Adrenal gland (tissue), 5 donors: Measurements from ENCODE around the gene TEAD4.

Experiments used
- POLR2A ChIP-seq, 2 donors: fragments of 450-650 bp; IDR thresholded peaks; one replicate each; pipeline ENCODE4 v1.6.1; 2017; ENCODE audit warnings: antibody characterized with exemption in 2 of 2, mild to moderate bottlenecking in 2 of 2, moderate library complexity in 1 of 2
- TF ChIP-seq, protein P1 (sequence below), 6 experiments: fragments of 450-650 bp in 4 of 6; fragments of 200-600 bp in 2 of 6; sonication (generic) in 1 of 6; IDR thresholded peaks; 1 replicate in 5 of 6; 2 replicates in 1 of 6; pipeline versions ENCODE4 v1.5.1 to v1.8.0; 2016 to 2021; ENCODE audit warnings: antibody characterized with exemption in 6 of 6, mild to moderate bottlenecking in 2 of 6, moderate library complexity in 1 of 6
- donor health status: DM: no; HTN: no; CAD: no.

DNA sequence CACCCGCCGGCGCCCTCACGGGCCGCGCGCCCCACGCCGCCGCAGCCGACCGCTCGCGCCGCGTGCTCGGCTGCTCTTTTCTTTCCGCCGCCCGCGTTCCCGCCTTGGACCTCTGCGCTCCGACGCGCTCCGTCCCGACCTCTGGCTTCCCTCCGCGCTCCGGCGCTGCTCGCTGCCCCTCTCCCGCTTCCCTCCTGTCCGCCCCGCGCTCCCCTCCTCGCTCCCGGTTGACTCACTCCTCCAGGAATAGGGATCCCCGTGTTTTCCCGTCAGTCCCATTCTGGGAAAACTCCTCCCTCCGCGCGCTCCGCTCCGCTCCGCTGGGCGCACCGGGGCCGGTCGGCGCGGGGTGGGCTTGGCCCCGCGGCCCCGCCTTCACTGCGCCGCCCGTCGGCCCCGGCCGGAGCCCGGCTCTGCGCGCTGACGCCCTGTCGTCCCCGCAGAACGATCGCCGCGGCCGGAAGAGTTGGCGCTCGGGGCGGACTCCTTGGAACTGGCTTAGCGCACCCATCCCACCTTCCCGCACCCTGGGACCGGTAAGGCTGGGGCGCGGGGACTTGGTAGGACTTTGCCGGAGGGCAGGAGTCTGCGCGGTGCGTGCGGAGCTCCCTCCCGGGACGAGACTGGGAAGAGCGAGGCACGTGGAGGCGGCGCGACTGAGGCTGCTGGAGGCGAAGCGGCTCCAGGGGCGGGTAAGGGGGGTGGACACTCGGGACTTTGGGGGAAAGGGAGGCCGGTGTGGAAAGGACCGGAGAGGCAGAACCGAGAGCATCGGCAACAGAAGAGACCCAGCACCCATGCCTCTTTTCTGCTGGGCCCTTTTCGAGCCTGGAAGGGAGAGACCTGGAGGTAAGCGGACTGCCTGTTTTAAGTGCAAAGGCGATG is 550 bp downstream of the TEAD4 start:
- no peak for TF ChIP-seq POLR2A (IDR thresholded peaks at IDR 0.05)
- TF ChIP-seq, protein P1, sequence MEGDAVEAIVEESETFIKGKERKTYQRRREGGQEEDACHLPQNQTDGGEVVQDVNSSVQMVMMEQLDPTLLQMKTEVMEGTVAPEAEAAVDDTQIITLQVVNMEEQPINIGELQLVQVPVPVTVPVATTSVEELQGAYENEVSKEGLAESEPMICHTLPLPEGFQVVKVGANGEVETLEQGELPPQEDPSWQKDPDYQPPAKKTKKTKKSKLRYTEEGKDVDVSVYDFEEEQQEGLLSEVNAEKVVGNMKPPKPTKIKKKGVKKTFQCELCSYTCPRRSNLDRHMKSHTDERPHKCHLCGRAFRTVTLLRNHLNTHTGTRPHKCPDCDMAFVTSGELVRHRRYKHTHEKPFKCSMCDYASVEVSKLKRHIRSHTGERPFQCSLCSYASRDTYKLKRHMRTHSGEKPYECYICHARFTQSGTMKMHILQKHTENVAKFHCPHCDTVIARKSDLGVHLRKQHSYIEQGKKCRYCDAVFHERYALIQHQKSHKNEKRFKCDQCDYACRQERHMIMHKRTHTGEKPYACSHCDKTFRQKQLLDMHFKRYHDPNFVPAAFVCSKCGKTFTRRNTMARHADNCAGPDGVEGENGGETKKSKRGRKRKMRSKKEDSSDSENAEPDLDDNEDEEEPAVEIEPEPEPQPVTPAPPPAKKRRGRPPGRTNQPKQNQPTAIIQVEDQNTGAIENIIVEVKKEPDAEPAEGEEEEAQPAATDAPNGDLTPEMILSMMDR (IDR thresholded peaks at IDR 0.05) = no peak
